Measurements from ENCODE around the gene PRDM4. TPM values are rescaled to one million over a fixed set of nuclear protein-coding genes. Genes with fewer than 3 reads are reported as not detected.

The PRDM4 gene
- total and polyA plus RNA-seq, 5 donors from 2014 or later, result 12.7 to 37.3 (median 14.3) TPM

- Mint-ChIP-seq H3K4me3 (peak overlapping the region in 2 of 4 donors; percentile 40 to 93), H3K27ac (no peak overlapping the region), H3K27me3 (peaks cover 10% of the 10 kb centered on the region), H3K36me3 (no peaks in the 10 kb centered on the region), H3K4me1 (peaks cover 12 to 31% (median 20%) of the 10 kb centered on the region in 4 donors), H3K9me3 (peaks cover 0 to 3% (median 0%) of the 10 kb centered on the region in 7 donors)
- no peak overlapping the region for H3K27ac ChIP-seq (ENCODE audit: insufficient read depth, low read length, poor library complexity, severe bottlenecking)
- ATAC-seq (ENCODE audit: low read depth in 2 of 2) (no peak), DNase-seq (no peak)
- no peaks in the 10 kb centered on the region for H3K9me3 ChIP-seq (ENCODE audit: control insufficient read depth in 2 of 2, low read length in 2 of 2)
- peaks cover 8% of the 10 kb centered on the region for H3K36me3 ChIP-seq (ENCODE audit: control insufficient read depth, insufficient read depth, low read length)
- H3K27me3 ChIP-seq (ENCODE audit: control insufficient read depth, insufficient read depth, low read length), result no peaks in the 10 kb centered on the region
- H3K4me3 ChIP-seq (ENCODE audit: low read depth, low read length), result no peak overlapping the region
- H3K4me1 ChIP-seq (ENCODE audit: control insufficient read depth, insufficient read depth, low read length, poor library complexity, severe bottlenecking), result peaks cover 32% of the 10 kb centered on the region
Measured at GRCh38 chr12:107762874-107763273, 1.9 kb upstream of the PRDM4 start.

- H3K4me3 Mint-ChIP-seq, result peak overlapping the region; percentile 90 to 93 (median 92)
- peak overlapping the region; percentile 9 to 94 (median 91) for H3K27ac Mint-ChIP-seq
- peaks cover 18 to 43% (median 30%) of the 10 kb centered on the region in 4 donors for H3K4me1 Mint-ChIP-seq
- DNase-seq (peak in 1 of 3 donors; percentile 5), ATAC-seq (ENCODE audit: low read depth in 2 of 2) (no peak)
- Histone ChIP-seq H3K4me1 (ENCODE audit: control insufficient read depth, insufficient read depth, low read length, poor library complexity, severe bottlenecking) (peaks cover 34% of the 10 kb centered on the region), H3K36me3 (ENCODE audit: control insufficient read depth, insufficient read depth, low read length) (peaks cover 17% of the 10 kb centered on the region), H3K4me3 (ENCODE audit: low read depth, low read length) (peak overlapping the region; percentile 81), H3K9me3 (ENCODE audit: control insufficient read depth in 2 of 2, low read length in 2 of 2) (no peaks in the 10 kb centered on the region), H3K27me3 (ENCODE audit: control insufficient read depth, insufficient read depth, low read length) (no peaks in the 10 kb centered on the region), H3K27ac (ENCODE audit: insufficient read depth, low read length, poor library complexity, severe bottlenecking) (peak overlapping the region; percentile 70)
- peaks cover 9% of the 10 kb centered on the region for H3K27me3 Mint-ChIP-seq
- H3K9me3 Mint-ChIP-seq, result peaks cover 0 to 3% (median 0%) of the 10 kb centered on the region in 7 donors
- peaks cover 3% of the 10 kb centered on the region for H3K36me3 Mint-ChIP-seq
Measured at GRCh38 chr12:107761502-107761904, 566 bp upstream of the PRDM4 start.

- peak overlapping the region; percentile 89 to 93 (median 92) for H3K4me3 Mint-ChIP-seq
- H3K27ac Mint-ChIP-seq, result peak overlapping the region; percentile 80 to 88 (median 87)
- peaks cover 5% of the 10 kb centered on the region for H3K36me3 Mint-ChIP-seq
- H3K4me3 ChIP-seq (ENCODE audit: low read depth, low read length), result peak overlapping the region; percentile 91
- H3K4me1 ChIP-seq (ENCODE audit: control insufficient read depth, insufficient read depth, low read length, poor library complexity, severe bottlenecking), result peaks cover 34% of the 10 kb centered on the region
- no peaks in the 10 kb centered on the region for H3K27me3 ChIP-seq (ENCODE audit: control insufficient read depth, insufficient read depth, low read length)
- DNase-seq (peak; percentile 17 to 58 (median 29)), ATAC-seq (ENCODE audit: low read depth in 2 of 2) (peak in 1 of 2 donors; percentile 9)
- H3K9me3 Mint-ChIP-seq, result peaks cover 0 to 3% (median 0%) of the 10 kb centered on the region in 7 donors
- peak overlapping the region; percentile 62 for H3K27ac ChIP-seq (ENCODE audit: insufficient read depth, low read length, poor library complexity, severe bottlenecking)
- H3K27me3 Mint-ChIP-seq, result no peaks in the 10 kb centered on the region
- H3K36me3 ChIP-seq (ENCODE audit: control insufficient read depth, insufficient read depth, low read length), result peaks cover 29% of the 10 kb centered on the region
- no peaks in the 10 kb centered on the region for H3K9me3 ChIP-seq (ENCODE audit: control insufficient read depth in 2 of 2, low read length in 2 of 2)
- peaks cover 18 to 43% (median 33%) of the 10 kb centered on the region in 4 donors for H3K4me1 Mint-ChIP-seq
Measured at GRCh38 chr12:107760207-107760808, 629 bp downstream of the PRDM4 start.

- ATAC-seq (ENCODE audit: low read depth in 2 of 2) (no peak), DNase-seq (peak in 1 of 3 donors; percentile 63)
- H3K4me1 Mint-ChIP-seq, result peaks cover 18 to 43% (median 33%) of the 10 kb centered on the region in 4 donors
- H3K9me3 ChIP-seq (ENCODE audit: control insufficient read depth in 2 of 2, low read length in 2 of 2), result no peaks in the 10 kb centered on the region
- peaks cover 5% of the 10 kb centered on the region for H3K36me3 Mint-ChIP-seq
- H3K27me3 ChIP-seq (ENCODE audit: control insufficient read depth, insufficient read depth, low read length), result no peaks in the 10 kb centered on the region
- H3K4me3 Mint-ChIP-seq, result peak overlapping the region; percentile 89 to 93 (median 92)
- no peaks in the 10 kb centered on the region for H3K27me3 Mint-ChIP-seq
- H3K9me3 Mint-ChIP-seq, result peaks cover 0 to 3% (median 0%) of the 10 kb centered on the region in 7 donors
- H3K27ac Mint-ChIP-seq, result peak overlapping the region; percentile 46 to 88 (median 66)
- peak overlapping the region; percentile 91 for H3K4me3 ChIP-seq (ENCODE audit: low read depth, low read length)
- peaks cover 34% of the 10 kb centered on the region for H3K4me1 ChIP-seq (ENCODE audit: control insufficient read depth, insufficient read depth, low read length, poor library complexity, severe bottlenecking)
- peaks cover 38% of the 10 kb centered on the region for H3K36me3 ChIP-seq (ENCODE audit: control insufficient read depth, insufficient read depth, low read length)
- H3K27ac ChIP-seq (ENCODE audit: insufficient read depth, low read length, poor library complexity, severe bottlenecking), result peak overlapping the region; percentile 45
Measured at GRCh38 chr12:107759410-107759809, 1.5 kb downstream of the PRDM4 start.

GRCh38 chr12:107749083-107749482 is 11.9 kb downstream of the PRDM4 start:
- H3K27ac ChIP-seq (ENCODE audit: insufficient read depth, low read length, poor library complexity, severe bottlenecking), result no peak overlapping the region
- ATAC-seq (ENCODE audit: low read depth in 2 of 2), result no peak
- H3K9me3 Mint-ChIP-seq, result no peaks in the 10 kb centered on the region

GRCh38 chr12:107748472-107748871 is 12.5 kb downstream of the PRDM4 start:
- Mint-ChIP-seq H3K9me3 (no peaks in the 10 kb centered on the region), H3K27me3 (no peaks in the 10 kb centered on the region), H3K4me1 (peaks cover 3 to 15% (median 8%) of the 10 kb centered on the region in 4 donors), H3K4me3 (no peak overlapping the region), H3K27ac (no peak overlapping the region), H3K36me3 (peaks cover 33% of the 10 kb centered on the region)
- Histone ChIP-seq H3K4me1 (ENCODE audit: control insufficient read depth, insufficient read depth, low read length, poor library complexity, severe bottlenecking) (peaks cover 7% of the 10 kb centered on the region), H3K27ac (ENCODE audit: insufficient read depth, low read length, poor library complexity, severe bottlenecking) (no peak overlapping the region), H3K9me3 (ENCODE audit: control insufficient read depth in 2 of 2, low read length in 2 of 2) (no peaks in the 10 kb centered on the region), H3K27me3 (ENCODE audit: control insufficient read depth, insufficient read depth, low read length) (no peaks in the 10 kb centered on the region), H3K4me3 (ENCODE audit: low read depth, low read length) (no peak overlapping the region), H3K36me3 (ENCODE audit: control insufficient read depth, insufficient read depth, low read length) (peaks cover 83% of the 10 kb centered on the region)
- ATAC-seq (ENCODE audit: low read depth in 2 of 2), result no peak
- no peak for DNase-seq

More at GRCh38 chr12:107749083-107749482, 11.9 kb downstream of the PRDM4 start:
- Histone ChIP-seq H3K4me3 (ENCODE audit: low read depth, low read length) (no peak overlapping the region), H3K27me3 (ENCODE audit: control insufficient read depth, insufficient read depth, low read length) (no peaks in the 10 kb centered on the region), H3K36me3 (ENCODE audit: control insufficient read depth, insufficient read depth, low read length) (peaks cover 83% of the 10 kb centered on the region), H3K9me3 (ENCODE audit: control insufficient read depth in 2 of 2, low read length in 2 of 2) (no peaks in the 10 kb centered on the region), H3K4me1 (ENCODE audit: control insufficient read depth, insufficient read depth, low read length, poor library complexity, severe bottlenecking) (peaks cover 7% of the 10 kb centered on the region)
- no peaks in the 10 kb centered on the region for H3K27me3 Mint-ChIP-seq
- peaks cover 4 to 17% (median 11%) of the 10 kb centered on the region in 4 donors for H3K4me1 Mint-ChIP-seq
- no peak overlapping the region for H3K27ac Mint-ChIP-seq
- DNase-seq, result no peak
- peaks cover 37% of the 10 kb centered on the region for H3K36me3 Mint-ChIP-seq
- H3K4me3 Mint-ChIP-seq, result no peak overlapping the region

- Histone ChIP-seq H3K4me1 (ENCODE audit: control insufficient read depth, insufficient read depth, low read length, poor library complexity, severe bottlenecking) (no peaks in the 10 kb centered on the region), H3K36me3 (ENCODE audit: control insufficient read depth, insufficient read depth, low read length) (peaks cover 91% of the 10 kb centered on the region), H3K27ac (ENCODE audit: insufficient read depth, low read length, poor library complexity, severe bottlenecking) (no peak overlapping the region), H3K9me3 (ENCODE audit: control insufficient read depth in 2 of 2, low read length in 2 of 2) (no peaks in the 10 kb centered on the region), H3K4me3 (ENCODE audit: low read depth, low read length) (no peak overlapping the region), H3K27me3 (ENCODE audit: control insufficient read depth, insufficient read depth, low read length) (no peaks in the 10 kb centered on the region)
- Mint-ChIP-seq H3K27ac (peak overlapping the region in 2 of 3 donors; percentile 58 to 88), H3K27me3 (no peaks in the 10 kb centered on the region), H3K36me3 (peaks cover 73% of the 10 kb centered on the region), H3K9me3 (no peaks in the 10 kb centered on the region), H3K4me3 (no peak overlapping the region), H3K4me1 (peaks cover 12 to 30% (median 18%) of the 10 kb centered on the region in 4 donors)
- peak; percentile 28 to 80 for ATAC-seq (ENCODE audit: low read depth in 2 of 2)
- peak in 1 of 3 donors; percentile 59 for DNase-seq
Measured at GRCh38 chr12:107736914-107737313, 24.0 kb downstream of the PRDM4 start.

Data from CD4-positive, CD25-positive, alpha-beta regulatory T cell (primary cell).